Liver (tissue), 3 donors: ENCODE results near the gene MEN1.

Source experiments
- ATF3 ChIP-seq: IDR thresholded peaks from 2 replicates; pipeline ENCODE4 v1.6.1; 2016; ENCODE audit warnings: antibody characterized with exemption
- CTCF ChIP-seq: fragments of 150-350 bp; IDR thresholded peaks from 2 replicates; pipeline ENCODE4 v1.5.1; 2017; ENCODE audit warnings: improper control_type of control experiment, low read depth, low read length; ENCODE audit not compliant: missing input control
- EGR1 ChIP-seq, 2 donors: IDR thresholded peaks; 2 replicates each; pipeline ENCODE4 v1.6.1; 2016 to 2018; ENCODE audit warnings: antibody characterized with exemption in 2 of 2, low read depth in 2 of 2
- RAD21 ChIP-seq, 2 donors: IDR thresholded peaks; 2 replicates each; pipeline ENCODE4 v1.6.1; 2016; ENCODE audit warnings: antibody characterized with exemption in 2 of 2, mild to moderate bottlenecking in 2 of 2
- REST ChIP-seq: IDR thresholded peaks from 2 replicates; pipeline ENCODE4 v1.6.1; 2016; ENCODE audit warnings: antibody characterized with exemption, mild to moderate bottlenecking
- donor health status: healthy.
- donor health status: healthy.

GRCh38 chr11:64788321-64789215 lies 21.8 kb downstream of the MEN1 start:
- TF ChIP-seq CTCF (no peak), RAD21 (IDR thresholded peaks at IDR 0.05) (no peak), REST (no peak), EGR1 (IDR thresholded peaks at IDR 0.05; ENCODE audit: low read depth in 2 of 2) (no peak), ATF3 (no peak)
